Mesenchymal stem cell (in vitro differentiated cells and primary cell): ENCODE data around the gene MAP4K5.

ENCODE experiments used
- DNase-seq: peaks from one replicate; pipeline ENCODE4 v3.0.0-alpha.2; 2013
- H2AFZ ChIP-seq: one replicate; pipeline ENCODE4 v1.6.1; 2013; ENCODE audit warnings: low read depth, mild to moderate bottlenecking, control low read depth, inconsistent platforms, low read length, moderate library complexity
- H2AK5ac ChIP-seq: 2 replicates; pipeline ENCODE4 v1.6.1; 2013; ENCODE audit warnings: low read length, moderate library complexity, mild to moderate bottlenecking, inconsistent platforms; ENCODE audit not compliant: severe bottlenecking
- H2BK120ac ChIP-seq: one replicate; pipeline ENCODE4 v1.6.1; 2013; ENCODE audit warnings: low read depth, mild to moderate bottlenecking, inconsistent platforms, low read length, moderate library complexity
- H2BK12ac ChIP-seq, 2 experiments: one replicate each; pipeline ENCODE4 v1.6.1; 2013; ENCODE audit warnings: inconsistent platforms in 2 of 2, low read length in 2 of 2, mild to moderate bottlenecking in 2 of 2, moderate library complexity in 2 of 2, control low read depth in 1 of 2
- H2BK15ac ChIP-seq: one replicate; pipeline ENCODE4 v1.6.1; 2013; ENCODE audit warnings: mild to moderate bottlenecking, low read depth, inconsistent platforms; ENCODE audit not compliant: poor library complexity, severe bottlenecking
- H2BK5ac ChIP-seq: 2 replicates; pipeline ENCODE4 v1.6.1; 2013; ENCODE audit warnings: low read depth, mild to moderate bottlenecking, low read length, control low read depth, inconsistent platforms; ENCODE audit not compliant: poor library complexity, severe bottlenecking
- H3K14ac ChIP-seq, 2 experiments: one replicate each; pipeline ENCODE4 v1.6.1; 2013; ENCODE audit warnings: inconsistent platforms in 2 of 2, low read length in 2 of 2, control low read depth in 1 of 2, mild to moderate bottlenecking in 1 of 2, moderate library complexity in 1 of 2
- H3K18ac ChIP-seq, 2 experiments: one replicate each; pipeline ENCODE4 v1.6.1; 2013; ENCODE audit warnings: inconsistent platforms in 2 of 2, low read length in 2 of 2, control low read depth in 1 of 2, low read depth in 1 of 2, mild to moderate bottlenecking in 1 of 2
- H3K23ac ChIP-seq, 2 experiments: one replicate each; pipeline ENCODE4 v1.6.1; 2013; ENCODE audit warnings: inconsistent platforms in 2 of 2, low read length in 2 of 2, mild to moderate bottlenecking in 2 of 2, moderate library complexity in 2 of 2, control low read depth in 1 of 2
- H3K27ac ChIP-seq: 2 replicates; pipeline ENCODE4 v1.5.1; 2013; ENCODE audit warnings: mild to moderate bottlenecking, moderate library complexity, low read length, control low read depth, inconsistent platforms; ENCODE audit not compliant: poor library complexity, severe bottlenecking
- H3K27me3 ChIP-seq, 2 experiments: 2 replicates each; pipeline versions ENCODE4 v1.6.1 to v1.7.0; 2013; ENCODE audit warnings: low read length in 2 of 2, mild to moderate bottlenecking in 2 of 2, moderate library complexity in 2 of 2, control low read depth in 1 of 2, inconsistent platforms in 1 of 2; ENCODE audit not compliant: control insufficient read depth in 1 of 2, insufficient read depth in 1 of 2
- H3K36me3 ChIP-seq, 2 experiments: 2 replicates each; pipeline versions ENCODE4 v1.6.1 to v1.7.0; 2013; ENCODE audit warnings: low read length in 2 of 2, control low read depth in 1 of 2, inconsistent platforms in 1 of 2, low read depth in 1 of 2, mild to moderate bottlenecking in 1 of 2; ENCODE audit not compliant: insufficient read depth in 2 of 2, control insufficient read depth in 1 of 2
- H3K4ac ChIP-seq, 2 experiments: one replicate each; pipeline ENCODE4 v1.6.1; 2013; ENCODE audit warnings: inconsistent platforms in 2 of 2, low read length in 2 of 2, mild to moderate bottlenecking in 2 of 2, moderate library complexity in 2 of 2, control low read depth in 1 of 2, low read depth in 1 of 2
- H3K4me1 ChIP-seq: 2 replicates; pipeline ENCODE4 v1.6.1; 2013; ENCODE audit warnings: low read depth, low read length, control low read depth; ENCODE audit not compliant: control insufficient read depth, insufficient read depth
- H3K4me2 ChIP-seq: 2 replicates; pipeline ENCODE4 v1.6.1; 2013; ENCODE audit warnings: low read length, mild to moderate bottlenecking, inconsistent platforms; ENCODE audit not compliant: poor library complexity, severe bottlenecking
- H3K4me3 ChIP-seq, 2 experiments: 2 replicates each; pipeline versions ENCODE4 v1.5.1 to v1.7.0; 2013; ENCODE audit warnings: low read length in 2 of 2, mild to moderate bottlenecking in 2 of 2, control low read depth in 1 of 2, low read depth in 1 of 2; ENCODE audit not compliant: insufficient read depth in 1 of 2
- H3K79me1 ChIP-seq: replicated peaks from 2 replicates; pipeline ENCODE4 v1.6.1; 2013; ENCODE audit warnings: mild to moderate bottlenecking, control low read depth, low read length, inconsistent platforms; ENCODE audit not compliant: poor library complexity, severe bottlenecking
- H3K9ac ChIP-seq: 2 replicates; pipeline ENCODE4 v1.7.0; 2013; ENCODE audit warnings: mild to moderate bottlenecking, low read length, moderate library complexity
- H3K9me3 ChIP-seq: 2 replicates; pipeline ENCODE4 v1.7.0; 2013; ENCODE audit warnings: mild to moderate bottlenecking, low read length; ENCODE audit not compliant: control insufficient read depth
- H4K8ac ChIP-seq: one replicate; pipeline ENCODE4 v1.6.1; 2013; ENCODE audit warnings: inconsistent platforms, mild to moderate bottlenecking, low read length, moderate library complexity
- H4K91ac ChIP-seq: one replicate; pipeline ENCODE4 v1.6.1; 2013; ENCODE audit warnings: mild to moderate bottlenecking, low read length, inconsistent platforms
- WGBS: methylation state at CpG from one replicate; pipeline ENCODE4 v1.1.7; 2013; ENCODE audit warnings: mixed read lengths; 5-methylcytosine and 5-hydroxymethylcytosine counted together

The MAP4K5 gene

GRCh38 chr14:50533806-50534205, 1.4 kb upstream of the MAP4K5 start:
- Histone ChIP-seq H2BK12ac (no peak overlapping the region), H3K9me3 (no peaks in the 10 kb centered on the region), H3K4me3 (no peak overlapping the region), H3K27ac (no peak overlapping the region), H4K8ac (no peak overlapping the region), H2AFZ (no peak overlapping the region), H3K4me2 (no peak overlapping the region), H2BK5ac (no peak overlapping the region), H2BK120ac (no peak overlapping the region), H3K4me1 (peaks cover 5% of the 10 kb centered on the region), H3K36me3 (peaks cover 3% of the 10 kb centered on the region in 2 experiments), H3K4ac (no peak overlapping the region), H3K18ac (no peak overlapping the region), H2BK15ac (no peak overlapping the region), H3K14ac (no peak overlapping the region), H3K9ac (no peak overlapping the region), H3K27me3 (no peaks in the 10 kb centered on the region), H4K91ac (no peak overlapping the region), H3K79me1 (no peaks in the 10 kb centered on the region), H2AK5ac (no peak overlapping the region), H3K23ac (no peak overlapping the region)
- WGBS, result 100% methylated on average over 1 of the region's 3 CpGs
- peak; percentile 47 for DNase-seq

- Histone ChIP-seq H2BK5ac (no peak overlapping the region), H4K8ac (no peak overlapping the region), H2AK5ac (no peak overlapping the region), H3K27me3 (no peaks in the 10 kb centered on the region), H2BK12ac (no peak overlapping the region), H3K9me3 (no peaks in the 10 kb centered on the region), H2AFZ (peak overlapping the region; percentile 96), H3K36me3 (peaks cover 3% of the 10 kb centered on the region in 2 experiments), H2BK120ac (no peak overlapping the region), H3K23ac (no peak overlapping the region), H3K9ac (peak overlapping the region; percentile 97), H4K91ac (no peak overlapping the region), H3K4me2 (no peak overlapping the region), H2BK15ac (no peak overlapping the region), H3K27ac (no peak overlapping the region), H3K79me1 (no peaks in the 10 kb centered on the region), H3K4ac (no peak overlapping the region), H3K4me1 (peaks cover 7% of the 10 kb centered on the region), H3K4me3 (peak overlapping the region in 1 of 2 experiments; percentile 95), H3K14ac (no peak overlapping the region), H3K18ac (no peak overlapping the region)
- 29% methylated on average over 3 of the region's 5 CpGs for WGBS
- peak; percentile 17 for DNase-seq
Observed at GRCh38 chr14:50533241-50533705, 904 bp upstream of the MAP4K5 start.

GRCh38 chr14:50531595-50532501, 521 bp downstream of the MAP4K5 start:
- peak overlapping the region in 1 of 2 experiments; percentile 88 for H2BK12ac ChIP-seq
- peak overlapping the region; percentile 43 for H2BK120ac ChIP-seq
- H4K91ac ChIP-seq, result peak overlapping the region; percentile 68
- peak overlapping the region; percentile 97 for H3K9ac ChIP-seq
- no peaks in the 10 kb centered on the region for H3K27me3 ChIP-seq
- no peak overlapping the region for H2AK5ac ChIP-seq
- H2AFZ ChIP-seq, result peak overlapping the region; percentile 36
- peak overlapping the region; percentile 89 for H2BK5ac ChIP-seq
- under 1% methylated on average over 68 of the region's 82 CpGs for WGBS
- H3K79me1 ChIP-seq, result no peaks in the 10 kb centered on the region
- H3K36me3 ChIP-seq, result peaks cover 3% of the 10 kb centered on the region in 2 experiments
- peak; percentile 64 for DNase-seq
- peak overlapping the region; percentile 56 to 97 for H3K18ac ChIP-seq
- H4K8ac ChIP-seq, result peak overlapping the region; percentile 61
- peak overlapping the region; percentile 79 for H3K27ac ChIP-seq
- H3K4me1 ChIP-seq, result peaks cover 10% of the 10 kb centered on the region
- H3K4me3 ChIP-seq, result peak overlapping the region; percentile 82 to 95
- H3K23ac ChIP-seq, result peak overlapping the region in 1 of 2 experiments; percentile 94
- H2BK15ac ChIP-seq, result peak overlapping the region; percentile 80
- H3K4me2 ChIP-seq, result peak overlapping the region; percentile 81
- H3K9me3 ChIP-seq, result no peaks in the 10 kb centered on the region
- peak overlapping the region; percentile 75 to 81 for H3K4ac ChIP-seq
- H3K14ac ChIP-seq, result peak overlapping the region; percentile 85 to 92

- H3K23ac ChIP-seq, result no peak overlapping the region
- H3K4me2 ChIP-seq, result peak overlapping the region; percentile 81
- H2AFZ ChIP-seq, result no peak overlapping the region
- H3K14ac ChIP-seq, result no peak overlapping the region
- no peaks in the 10 kb centered on the region for H3K9me3 ChIP-seq
- peak overlapping the region; percentile 97 for H3K9ac ChIP-seq
- H3K79me1 ChIP-seq, result no peaks in the 10 kb centered on the region
- peaks cover 3 to 6% of the 10 kb centered on the region in 2 experiments for H3K36me3 ChIP-seq
- H3K4me1 ChIP-seq, result peaks cover 10% of the 10 kb centered on the region
- WGBS, result 45% methylated on average over 7 of the region's 8 CpGs
- H3K27ac ChIP-seq, result peak overlapping the region; percentile 61
- no peak overlapping the region for H3K18ac ChIP-seq
- H2AK5ac ChIP-seq, result no peak overlapping the region
- H2BK15ac ChIP-seq, result no peak overlapping the region
- no peak overlapping the region for H2BK5ac ChIP-seq
- H2BK120ac ChIP-seq, result no peak overlapping the region
- H3K27me3 ChIP-seq, result no peaks in the 10 kb centered on the region
- H3K4me3 ChIP-seq, result peak overlapping the region in 1 of 2 experiments; percentile 95
- no peak overlapping the region for H4K8ac ChIP-seq
- H3K4ac ChIP-seq, result no peak overlapping the region
- H4K91ac ChIP-seq, result no peak overlapping the region
- peak; percentile 22 for DNase-seq
- H2BK12ac ChIP-seq, result no peak overlapping the region
Observed at GRCh38 chr14:50530794-50531365, 1.5 kb downstream of the MAP4K5 start.
